ENCODE data around the gene FLYWCH1. TPM values are rescaled to one million over a fixed set of nuclear protein-coding genes. Genes with fewer than 3 reads are reported as not detected.
"Not testable (repeated sequence)": the region's sequence is repeated elsewhere in the genome, so short reads cannot be mapped to it uniquely, and the experiment has no call there.

Gene FLYWCH1
- total RNA-seq, 1 donor from 2014 or later = 63.9 TPM

- H3K9me3 Mint-ChIP-seq = no peaks in the 10 kb centered on the region
- no peak for DNase-seq
- no peak overlapping the region for H3K4me3 Mint-ChIP-seq
- H3K4me1 Mint-ChIP-seq = peaks cover 4% of the 10 kb centered on the region
- no peak overlapping the region for H3K27ac Mint-ChIP-seq
- H3K36me3 Mint-ChIP-seq (ENCODE audit: low read depth) = peaks cover 32% of the 10 kb centered on the region
- intact Hi-C loops (cut with micrococcal nuclease) = no loop called here
- H3K27me3 Mint-ChIP-seq = no peaks in the 10 kb centered on the region
Measured at GRCh38 chr16:2937170-2937569, 25.4 kb downstream of the FLYWCH1 start.

GRCh38 chr16:2938206-2938605, 26.5 kb downstream of the FLYWCH1 start:
- H3K27ac Mint-ChIP-seq = no peak overlapping the region
- intact Hi-C loops (cut with micrococcal nuclease) = no loop called here
- H3K4me1 Mint-ChIP-seq = peaks cover 4% of the 10 kb centered on the region
- H3K4me3 Mint-ChIP-seq = no peak overlapping the region
- no peak for DNase-seq
- H3K9me3 Mint-ChIP-seq = no peaks in the 10 kb centered on the region
- peaks cover 32% of the 10 kb centered on the region for H3K36me3 Mint-ChIP-seq (ENCODE audit: low read depth)
- no peaks in the 10 kb centered on the region for H3K27me3 Mint-ChIP-seq

DNA sequence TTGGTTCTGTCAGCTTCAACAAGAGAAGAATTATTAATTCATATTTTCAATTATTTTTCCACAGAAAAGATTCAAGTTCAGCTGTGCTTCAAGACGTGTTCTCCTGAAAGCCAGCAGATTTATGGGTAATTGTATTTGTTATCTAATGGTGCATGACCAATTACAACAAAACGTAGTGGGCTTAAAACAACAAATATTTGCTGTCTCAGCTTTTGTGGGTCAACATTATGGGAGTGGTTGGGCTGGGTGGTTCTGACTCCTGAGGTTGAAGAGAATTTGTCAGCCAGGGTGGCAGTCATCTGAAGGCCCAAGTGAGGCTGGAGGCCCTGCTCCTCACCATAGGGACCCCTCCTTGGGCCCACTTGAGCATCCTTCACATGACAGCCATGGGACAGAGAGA, 28.2 kb downstream of the FLYWCH1 start:
- Mint-ChIP-seq H3K27ac (no peak overlapping the region), H3K27me3 (no peaks in the 10 kb centered on the region), H3K36me3 (ENCODE audit: low read depth) (peaks cover 27% of the 10 kb centered on the region), H3K4me3 (no peak overlapping the region), H3K9me3 (no peaks in the 10 kb centered on the region), H3K4me1 (no peaks in the 10 kb centered on the region)
- no peak for DNase-seq
- intact Hi-C loops (cut with micrococcal nuclease) = no loop called here

- H3K27ac Mint-ChIP-seq = no peak overlapping the region
- H3K36me3 Mint-ChIP-seq (ENCODE audit: low read depth) = peaks cover 24% of the 10 kb centered on the region
- intact Hi-C loops (cut with micrococcal nuclease) = no loop called here
- no peak for DNase-seq
- H3K27me3 Mint-ChIP-seq = no peaks in the 10 kb centered on the region
- H3K4me3 Mint-ChIP-seq = no peak overlapping the region
- no peaks in the 10 kb centered on the region for H3K9me3 Mint-ChIP-seq
- H3K4me1 Mint-ChIP-seq = no peaks in the 10 kb centered on the region
Measured at GRCh38 chr16:2942045-2942444, 30.3 kb downstream of the FLYWCH1 start.

DNA sequence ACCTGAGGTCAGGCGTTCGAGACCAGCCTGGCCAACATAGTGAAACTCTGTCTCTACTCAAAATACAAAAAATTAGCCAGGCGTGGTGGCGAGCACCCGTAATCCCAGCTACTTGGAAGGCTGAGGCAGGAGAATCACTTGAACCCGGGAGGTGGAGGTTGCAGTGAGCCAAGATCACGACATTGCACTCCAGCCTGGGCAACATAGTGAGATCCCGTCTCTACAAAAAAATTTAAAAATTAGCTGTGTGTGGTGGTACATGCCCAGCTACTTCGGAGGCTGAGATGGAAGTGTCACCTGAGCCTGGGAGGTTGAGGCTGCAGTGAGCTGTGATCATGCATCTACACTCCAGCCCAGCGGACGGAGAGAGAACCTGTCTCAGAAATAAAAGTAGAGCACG, 32.0 kb downstream of the FLYWCH1 start:
- H3K36me3 Mint-ChIP-seq (ENCODE audit: low read depth) = peaks cover 24% of the 10 kb centered on the region

GRCh38 chr16:2946649-2947048, 34.9 kb downstream of the FLYWCH1 start:
- Mint-ChIP-seq H3K9me3 (no peaks in the 10 kb centered on the region), H3K27me3 (no peaks in the 10 kb centered on the region), H3K27ac (no peak overlapping the region), H3K36me3 (ENCODE audit: low read depth) (peaks cover 11% of the 10 kb centered on the region), H3K4me1 (no peaks in the 10 kb centered on the region), H3K4me3 (no peak overlapping the region)
- intact Hi-C loops (cut with micrococcal nuclease) = no loop called here
- DNase-seq = no peak

More for the DNA sequence above, 32.0 kb downstream of the FLYWCH1 start:
- DNase-seq; H3K27me3 Mint-ChIP-seq; H3K4me1 Mint-ChIP-seq; intact Hi-C loops (cut with micrococcal nuclease); H3K4me3 Mint-ChIP-seq; H3K9me3 Mint-ChIP-seq; H3K27ac Mint-ChIP-seq: not testable (repeated sequence)

GRCh38 chr16:2948807-2949704, 37.3 kb downstream of the FLYWCH1 start:
- DNase-seq = no peak
- no peaks in the 10 kb centered on the region for H3K4me1 Mint-ChIP-seq
- H3K4me3 Mint-ChIP-seq = no peak overlapping the region
- H3K36me3 Mint-ChIP-seq (ENCODE audit: low read depth) = peaks cover 2% of the 10 kb centered on the region
- no peaks in the 10 kb centered on the region for H3K9me3 Mint-ChIP-seq
- intact Hi-C loops (cut with micrococcal nuclease) = no loop called here
- H3K27me3 Mint-ChIP-seq = no peaks in the 10 kb centered on the region
- H3K27ac Mint-ChIP-seq = no peak overlapping the region

DNA sequence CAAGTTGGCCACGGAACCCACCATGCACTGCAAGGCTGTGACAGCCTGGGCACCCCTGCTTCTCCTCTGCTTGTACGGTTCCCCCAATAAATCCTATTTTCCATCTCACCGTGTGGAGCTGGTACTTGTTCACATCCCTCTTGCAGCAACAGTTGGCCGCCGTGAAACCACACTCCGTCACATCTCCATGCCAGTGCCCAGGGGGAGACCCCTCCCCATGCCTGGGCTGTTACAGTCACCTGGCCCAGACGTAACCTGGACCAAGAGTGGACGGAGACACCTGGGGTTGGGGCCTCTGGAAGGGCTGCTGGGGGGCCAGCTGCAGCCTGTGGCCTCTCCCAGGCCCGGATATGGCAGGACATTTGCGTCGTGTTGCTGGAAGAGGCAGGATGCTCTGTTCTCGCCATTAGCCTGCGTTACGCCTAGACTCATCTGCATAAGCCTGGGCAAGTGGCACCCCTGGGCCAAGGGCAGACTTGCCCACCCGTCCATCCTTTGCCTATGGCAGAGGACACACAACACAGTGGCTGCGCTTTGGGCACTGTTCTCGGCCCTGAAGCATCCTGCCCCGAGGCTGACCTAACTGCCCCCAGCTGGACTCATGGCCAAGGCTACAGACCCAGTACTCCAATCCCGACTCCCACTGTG, 38.1 kb downstream of the FLYWCH1 start:
- no peaks in the 10 kb centered on the region for H3K9me3 Mint-ChIP-seq
- no peak overlapping the region for H3K4me3 Mint-ChIP-seq
- intact Hi-C loops (cut with micrococcal nuclease) = no loop called here
- H3K4me1 Mint-ChIP-seq = no peaks in the 10 kb centered on the region
- H3K36me3 Mint-ChIP-seq (ENCODE audit: low read depth) = peaks cover 2% of the 10 kb centered on the region
- H3K27ac Mint-ChIP-seq = no peak overlapping the region
- no peak for DNase-seq
- H3K27me3 Mint-ChIP-seq = no peaks in the 10 kb centered on the region

DNA sequence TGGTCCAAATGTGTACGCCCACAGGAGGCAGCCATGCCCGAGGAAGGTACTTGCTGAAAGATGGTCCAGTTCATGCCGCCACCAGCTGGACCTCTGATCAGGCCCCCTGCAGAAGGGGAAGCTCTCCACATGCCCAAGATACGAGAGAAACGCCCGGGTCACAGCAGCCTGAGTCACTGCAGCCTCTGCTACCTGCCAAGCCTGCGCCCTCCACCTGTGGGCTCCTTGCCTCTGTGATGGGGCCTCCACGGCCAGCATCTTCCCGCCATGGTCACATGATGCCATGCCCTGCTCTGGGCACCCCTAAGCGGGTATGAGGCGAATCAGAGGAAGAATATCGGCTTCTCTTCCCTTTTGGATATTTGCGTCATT, 38.6 kb downstream of the FLYWCH1 start:
- Mint-ChIP-seq H3K4me1 (no peaks in the 10 kb centered on the region), H3K27ac (no peak overlapping the region), H3K9me3 (no peaks in the 10 kb centered on the region), H3K36me3 (ENCODE audit: low read depth) (peaks cover 2% of the 10 kb centered on the region), H3K4me3 (no peak overlapping the region), H3K27me3 (no peaks in the 10 kb centered on the region)
- intact Hi-C loops (cut with micrococcal nuclease) = no loop called here
- no peak for DNase-seq

DNA sequence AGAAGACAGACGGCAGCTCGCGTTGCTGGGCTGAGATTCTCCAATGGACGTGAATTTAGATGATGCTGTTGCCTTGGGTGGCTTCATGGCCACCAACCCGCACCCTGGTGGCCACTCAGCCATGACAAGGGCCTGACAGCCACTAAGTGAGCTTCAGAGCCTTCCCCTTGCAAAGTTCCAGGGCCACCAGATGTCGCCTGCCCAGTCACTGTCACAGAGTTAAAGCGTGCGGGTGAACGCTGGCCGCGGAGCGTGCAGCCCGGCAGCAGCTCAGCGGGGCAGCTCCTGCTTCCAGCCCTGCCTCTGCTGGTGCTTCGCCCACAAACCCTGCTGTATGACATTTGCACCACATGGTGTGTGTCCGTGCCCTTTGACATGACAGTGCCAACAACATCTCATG, 39.0 kb downstream of the FLYWCH1 start:
- no peaks in the 10 kb centered on the region for H3K4me1 Mint-ChIP-seq
- no peaks in the 10 kb centered on the region for H3K9me3 Mint-ChIP-seq
- H3K27me3 Mint-ChIP-seq = no peaks in the 10 kb centered on the region
- intact Hi-C loops (cut with micrococcal nuclease) = no loop called here
- no peak for DNase-seq
- peaks cover 2% of the 10 kb centered on the region for H3K36me3 Mint-ChIP-seq (ENCODE audit: low read depth)
- H3K4me3 Mint-ChIP-seq = no peak overlapping the region
- H3K27ac Mint-ChIP-seq = no peak overlapping the region

GRCh38 chr16:2952679-2953078, 40.9 kb downstream of the FLYWCH1 start:
- H3K27ac Mint-ChIP-seq = no peak overlapping the region

GRCh38 chr16:2953706-2954627, 42.2 kb downstream of the FLYWCH1 start:
- H3K9me3 Mint-ChIP-seq = no peaks in the 10 kb centered on the region
- intact Hi-C loops (cut with micrococcal nuclease) = no loop called here
- H3K4me3 Mint-ChIP-seq = no peak overlapping the region

More at GRCh38 chr16:2952679-2953078, 40.9 kb downstream of the FLYWCH1 start:
- intact Hi-C loops (cut with micrococcal nuclease) = no loop called here
- Mint-ChIP-seq H3K4me1 (peaks cover 3% of the 10 kb centered on the region), H3K36me3 (ENCODE audit: low read depth) (peaks cover 2% of the 10 kb centered on the region), H3K27me3 (peaks cover 3% of the 10 kb centered on the region), H3K9me3 (no peaks in the 10 kb centered on the region), H3K4me3 (no peak overlapping the region)
- no peak for DNase-seq

GRCh38 chr16:2954656-2955381, 43.1 kb downstream of the FLYWCH1 start:
- intact Hi-C loops (cut with micrococcal nuclease) = no loop called here
- Mint-ChIP-seq H3K4me1 (peaks cover 3% of the 10 kb centered on the region), H3K36me3 (ENCODE audit: low read depth) (no peaks in the 10 kb centered on the region), H3K27me3 (peaks cover 6% of the 10 kb centered on the region), H3K9me3 (no peaks in the 10 kb centered on the region), H3K4me3 (no peak overlapping the region), H3K27ac (no peak overlapping the region)
- no peak for DNase-seq

More at GRCh38 chr16:2953706-2954627, 42.2 kb downstream of the FLYWCH1 start:
- Mint-ChIP-seq H3K4me1 (peaks cover 3% of the 10 kb centered on the region), H3K27ac (no peak overlapping the region), H3K36me3 (ENCODE audit: low read depth) (peaks cover 2% of the 10 kb centered on the region), H3K27me3 (peaks cover 4% of the 10 kb centered on the region)
- DNase-seq = no peak
